ENCODE data around the gene MGA.
"Not testable (repeated sequence)": the region's sequence is repeated elsewhere in the genome, so short reads cannot be mapped to it uniquely, and the experiment has no call there.

DNA sequence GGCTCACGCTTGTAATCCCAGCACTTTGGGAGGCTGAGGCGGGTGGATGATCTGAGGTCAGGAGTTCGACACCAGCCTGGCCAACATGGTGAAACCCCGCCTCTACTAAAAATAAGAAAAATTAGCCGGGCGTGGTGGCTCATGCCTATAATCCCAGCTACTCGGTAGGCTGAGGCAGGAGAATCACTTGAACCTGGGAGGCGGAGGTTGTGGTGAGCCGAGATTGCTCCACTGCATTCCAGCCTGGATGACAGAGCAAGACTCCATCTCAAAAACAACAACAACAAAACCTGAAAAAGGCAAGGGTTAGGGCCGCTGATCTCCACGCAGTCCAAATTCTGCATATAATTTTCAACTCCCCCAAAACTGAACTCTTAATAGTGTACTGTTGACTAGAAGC is 67.9 kb downstream of the MGA start:
- TF ChIP-seq EP300 (IDR thresholded peaks at IDR 0.05) = not testable (repeated sequence)
- TF ChIP-seq, protein P1, sequence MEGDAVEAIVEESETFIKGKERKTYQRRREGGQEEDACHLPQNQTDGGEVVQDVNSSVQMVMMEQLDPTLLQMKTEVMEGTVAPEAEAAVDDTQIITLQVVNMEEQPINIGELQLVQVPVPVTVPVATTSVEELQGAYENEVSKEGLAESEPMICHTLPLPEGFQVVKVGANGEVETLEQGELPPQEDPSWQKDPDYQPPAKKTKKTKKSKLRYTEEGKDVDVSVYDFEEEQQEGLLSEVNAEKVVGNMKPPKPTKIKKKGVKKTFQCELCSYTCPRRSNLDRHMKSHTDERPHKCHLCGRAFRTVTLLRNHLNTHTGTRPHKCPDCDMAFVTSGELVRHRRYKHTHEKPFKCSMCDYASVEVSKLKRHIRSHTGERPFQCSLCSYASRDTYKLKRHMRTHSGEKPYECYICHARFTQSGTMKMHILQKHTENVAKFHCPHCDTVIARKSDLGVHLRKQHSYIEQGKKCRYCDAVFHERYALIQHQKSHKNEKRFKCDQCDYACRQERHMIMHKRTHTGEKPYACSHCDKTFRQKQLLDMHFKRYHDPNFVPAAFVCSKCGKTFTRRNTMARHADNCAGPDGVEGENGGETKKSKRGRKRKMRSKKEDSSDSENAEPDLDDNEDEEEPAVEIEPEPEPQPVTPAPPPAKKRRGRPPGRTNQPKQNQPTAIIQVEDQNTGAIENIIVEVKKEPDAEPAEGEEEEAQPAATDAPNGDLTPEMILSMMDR (IDR thresholded peaks at IDR 0.05) = not testable (repeated sequence)

Measured in upper lobe of left lung (tissue), 4 donors.